Measurements from ENCODE around the gene WNK2. TPM values are rescaled to one million over a fixed set of nuclear protein-coding genes. Genes with fewer than 3 reads are reported as not detected.

The WNK2 gene
- total RNA-seq, 1 donor from 2014 or later, result 6.2 TPM

GRCh38 chr9:93210974-93211653 is 27.2 kb downstream of the WNK2 start:
- H3K9me3 Mint-ChIP-seq, result peaks cover 9% of the 10 kb centered on the region
- no peaks in the 10 kb centered on the region for H3K79me2 ChIP-seq (ENCODE audit: low read depth)
- TF ChIP-seq CTCF (IDR thresholded peaks at IDR 0.05) (no peak), EZH2 (IDR thresholded peaks at IDR 0.05) (no peak), EZH2phosphoT487 (IDR thresholded peaks at IDR 0.05) (no peak)
- no peak overlapping the region for H3K4me3 Mint-ChIP-seq
- H3K9ac ChIP-seq, result no peak overlapping the region
- peaks cover 4% of the 10 kb centered on the region for H3K27me3 Mint-ChIP-seq (ENCODE audit: insufficient read depth, low read depth)
- H3K4me3 ChIP-seq, result no peak overlapping the region
- H4K20me1 ChIP-seq (ENCODE audit: low read depth), result peaks cover 4% of the 10 kb centered on the region
- H3K4me1 Mint-ChIP-seq, result peaks cover 30% of the 10 kb centered on the region
- no peaks in the 10 kb centered on the region for H3K36me3 ChIP-seq
- no peak for DNase-seq (ENCODE audit: low spot score)
- H2AFZ ChIP-seq (replicated peaks), result no peak overlapping the region
- H3K27ac ChIP-seq, result no peak overlapping the region
- peaks cover 8% of the 10 kb centered on the region for H3K36me3 Mint-ChIP-seq
- no peak overlapping the region for H3K27ac Mint-ChIP-seq
- H3K4me2 ChIP-seq, result no peak overlapping the region
- peaks cover 4% of the 10 kb centered on the region for H3K4me1 ChIP-seq
- peaks cover 3% of the 10 kb centered on the region for H3K9me3 ChIP-seq (ENCODE audit: low read depth)
- H3F3A ChIP-seq (ENCODE audit: low read depth), result peaks cover 14% of the 10 kb centered on the region
- no peaks in the 10 kb centered on the region for H3K27me3 ChIP-seq

- Histone ChIP-seq H2AFZ (replicated peaks) (no peak overlapping the region), H3K4me3 (no peak overlapping the region), H3K9ac (no peak overlapping the region), H3F3A (ENCODE audit: low read depth) (peaks cover 14% of the 10 kb centered on the region), H3K9me3 (ENCODE audit: low read depth) (peaks cover 3% of the 10 kb centered on the region), H3K27me3 (no peaks in the 10 kb centered on the region), H3K4me1 (peaks cover 4% of the 10 kb centered on the region), H3K36me3 (no peaks in the 10 kb centered on the region), H4K20me1 (ENCODE audit: low read depth) (peaks cover 4% of the 10 kb centered on the region), H3K79me2 (ENCODE audit: low read depth) (no peaks in the 10 kb centered on the region), H3K27ac (no peak overlapping the region), H3K4me2 (no peak overlapping the region)
- peaks cover 4% of the 10 kb centered on the region for H3K27me3 Mint-ChIP-seq (ENCODE audit: insufficient read depth, low read depth)
- H3K4me3 Mint-ChIP-seq, result no peak overlapping the region
- peaks cover 26% of the 10 kb centered on the region for H3K4me1 Mint-ChIP-seq
- no peak for DNase-seq (ENCODE audit: low spot score)
- TF ChIP-seq CTCF (IDR thresholded peaks at IDR 0.05), result no peak
- H3K36me3 Mint-ChIP-seq, result peaks cover 8% of the 10 kb centered on the region
- H3K27ac Mint-ChIP-seq, result no peak overlapping the region
- peaks cover 9% of the 10 kb centered on the region for H3K9me3 Mint-ChIP-seq
These were observed 27.7 kb downstream of the WNK2 start for GRCh38 chr9:93211654-93212001.

GRCh38 chr9:93212409-93212808 is 28.5 kb downstream of the WNK2 start:
- H3K9me3 ChIP-seq (ENCODE audit: low read depth), result peaks cover 3% of the 10 kb centered on the region
- H3K27ac ChIP-seq, result no peak overlapping the region
- Mint-ChIP-seq H3K36me3 (peaks cover 9% of the 10 kb centered on the region), H3K4me3 (no peak overlapping the region), H3K9me3 (peaks cover 11% of the 10 kb centered on the region), H3K4me1 (peaks cover 18% of the 10 kb centered on the region), H3K27me3 (ENCODE audit: insufficient read depth, low read depth) (peaks cover 4% of the 10 kb centered on the region), H3K27ac (no peak overlapping the region)
- no peak for DNase-seq (ENCODE audit: low spot score)
- H3K9ac ChIP-seq, result no peak overlapping the region
- H3K4me2 ChIP-seq, result no peak overlapping the region
- peaks cover 14% of the 10 kb centered on the region for H3F3A ChIP-seq (ENCODE audit: low read depth)
- no peak for TF ChIP-seq EZH2 (IDR thresholded peaks at IDR 0.05)
- no peak for TF ChIP-seq EZH2phosphoT487 (IDR thresholded peaks at IDR 0.05)
- no peak for TF ChIP-seq CTCF (IDR thresholded peaks at IDR 0.05)
- no peaks in the 10 kb centered on the region for H3K27me3 ChIP-seq
- H3K4me1 ChIP-seq, result peaks cover 4% of the 10 kb centered on the region
- no peaks in the 10 kb centered on the region for H4K20me1 ChIP-seq (ENCODE audit: low read depth)
- no peaks in the 10 kb centered on the region for H3K36me3 ChIP-seq
- no peaks in the 10 kb centered on the region for H3K79me2 ChIP-seq (ENCODE audit: low read depth)
- no peak overlapping the region for H2AFZ ChIP-seq (replicated peaks)
- no peak overlapping the region for H3K4me3 ChIP-seq

Measured in neural progenitor cell (in vitro differentiated cells).